ENCODE data around the gene SACM1L. TPM values are rescaled to one million over a fixed set of nuclear protein-coding genes. Genes with fewer than 3 reads are reported as not detected.
"Not testable (repeated sequence)": the region's sequence is repeated elsewhere in the genome, so short reads cannot be mapped to it uniquely, and the experiment has no call there.

Gene SACM1L
- total RNA-seq, 1 experiment from 2014 or later, result 61.8 TPM

- no peak overlapping the region for H2AFZ ChIP-seq (ENCODE audit: low read length)
- H3K79me2 ChIP-seq (ENCODE audit: low read length), result no peaks in the 10 kb centered on the region
- DNase-seq, result no peak
- no peaks in the 10 kb centered on the region for H3K9me2 ChIP-seq (replicated peaks; ENCODE audit: insufficient read depth, low read length)
- H3K27me3 ChIP-seq (ENCODE audit: low read length), result no peaks in the 10 kb centered on the region
- no peaks in the 10 kb centered on the region for H4K20me1 ChIP-seq (ENCODE audit: insufficient read depth, low read depth, low read length)
- H3K9ac ChIP-seq (ENCODE audit: low read length), result no peak overlapping the region
- H3K9me3 ChIP-seq (ENCODE audit: low read length), result no peaks in the 10 kb centered on the region
- no peak overlapping the region for H3K4me3 ChIP-seq (ENCODE audit: low read length)
- no peak overlapping the region for H3K27ac ChIP-seq (ENCODE audit: low read length)
- peaks cover 44% of the 10 kb centered on the region; the same call in 1 of the 2 replicates for H3K36me3 ChIP-seq (ENCODE audit: insufficient read depth, low read length)
- H3K4me2 ChIP-seq (ENCODE audit: low read depth, low read length, poor library complexity, severe bottlenecking), result no peak overlapping the region
- H3K4me1 ChIP-seq (ENCODE audit: low read length), result peaks cover 12% of the 10 kb centered on the region
These were observed 53.4 kb downstream of the SACM1L start for GRCh38 chr3:45742461-45743089.

DNA sequence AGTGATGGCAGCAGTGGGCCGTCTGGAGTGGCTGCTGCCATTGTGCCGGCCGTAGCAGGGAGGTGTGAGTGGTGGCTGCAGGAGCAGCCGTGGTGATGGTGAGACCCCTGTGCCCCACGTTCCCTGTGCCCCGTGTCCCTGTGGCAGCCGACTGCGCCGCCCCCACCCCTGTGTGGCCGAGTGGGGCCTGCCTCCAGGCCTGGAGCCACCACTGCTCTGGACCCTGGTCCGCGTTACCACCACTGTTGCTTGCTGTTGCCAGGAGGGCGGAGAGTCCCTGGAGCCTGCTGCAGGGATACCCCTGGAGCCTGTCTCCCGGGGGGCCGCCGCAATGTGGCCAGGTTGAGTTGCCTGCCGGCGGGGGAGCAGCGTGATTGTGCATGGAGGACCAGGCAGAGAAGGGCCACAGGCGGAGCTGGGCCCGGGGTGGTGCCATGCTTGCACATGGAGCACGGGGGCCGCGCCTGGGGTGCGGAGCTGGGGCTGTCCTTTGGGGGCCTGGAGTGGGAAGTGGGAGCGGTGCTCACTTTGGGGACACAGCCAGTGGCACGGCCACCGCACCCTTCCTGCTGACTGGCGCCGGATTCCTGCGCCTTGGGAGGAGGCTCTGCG is 57.1 kb downstream of the SACM1L start:
- peaks cover 30% of the 10 kb centered on the region; the same call in 1 of the 2 replicates for H3K36me3 ChIP-seq (ENCODE audit: insufficient read depth, low read length)
- H3K9ac ChIP-seq (ENCODE audit: low read length), result no peak overlapping the region
- no peaks in the 10 kb centered on the region for H3K9me3 ChIP-seq (ENCODE audit: low read length)
- H3K9me2 ChIP-seq (replicated peaks; ENCODE audit: insufficient read depth, low read length), result no peaks in the 10 kb centered on the region
- no peak overlapping the region for H2AFZ ChIP-seq (ENCODE audit: low read length)
- H3K4me2 ChIP-seq (ENCODE audit: low read depth, low read length, poor library complexity, severe bottlenecking), result no peak overlapping the region
- no peaks in the 10 kb centered on the region for H4K20me1 ChIP-seq (ENCODE audit: insufficient read depth, low read depth, low read length)
- no peak for DNase-seq
- H3K27ac ChIP-seq (ENCODE audit: low read length), result no peak overlapping the region
- H3K4me1 ChIP-seq (ENCODE audit: low read length), result peaks cover 8% of the 10 kb centered on the region
- H3K27me3 ChIP-seq (ENCODE audit: low read length), result no peaks in the 10 kb centered on the region
- H3K79me2 ChIP-seq (ENCODE audit: low read length), result no peaks in the 10 kb centered on the region
- H3K4me3 ChIP-seq (ENCODE audit: low read length), result no peak overlapping the region

DNA sequence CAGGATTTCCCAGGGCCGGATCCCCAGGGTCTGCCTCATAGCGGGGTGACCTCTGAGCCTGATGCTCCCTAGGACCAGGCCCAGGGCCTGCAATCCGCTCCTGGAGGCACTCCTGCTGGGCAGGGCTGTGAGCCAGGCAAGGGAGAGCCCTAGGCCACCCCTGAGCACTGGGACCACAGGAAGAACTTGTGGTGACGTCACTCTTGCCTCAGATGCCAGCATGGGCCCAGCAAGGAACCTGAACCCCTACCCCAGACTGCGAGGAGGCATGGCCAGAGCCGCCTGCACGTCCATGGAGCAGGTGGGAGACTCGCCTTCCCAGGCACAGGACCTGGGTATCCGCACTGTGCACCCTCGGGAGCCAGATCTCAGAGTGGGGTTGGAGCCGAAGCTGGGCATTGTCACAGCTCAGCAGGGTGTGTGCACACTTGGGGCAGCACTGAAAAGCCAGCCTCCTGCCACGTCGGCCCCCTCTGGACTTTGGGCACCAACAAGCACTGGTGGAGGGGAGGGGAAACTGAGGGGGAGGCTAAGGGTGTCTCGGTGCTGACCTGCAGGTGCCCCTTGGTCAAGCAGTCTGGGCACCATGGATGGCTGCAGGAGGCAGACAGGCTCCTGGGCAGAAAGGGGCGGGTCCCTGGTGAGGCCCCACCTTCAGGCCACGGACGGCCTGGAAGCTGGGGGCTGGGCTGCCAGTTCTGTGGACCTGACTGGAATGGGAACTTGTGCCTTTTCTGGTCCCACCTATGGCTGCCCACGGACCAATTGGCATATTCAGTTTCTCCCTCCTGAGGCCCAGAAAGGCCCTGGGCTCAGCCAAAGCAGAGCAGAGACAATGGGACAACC is 57.8 kb downstream of the SACM1L start:
- Histone ChIP-seq H3K4me2 (ENCODE audit: low read depth, low read length, poor library complexity, severe bottlenecking) (no peak overlapping the region), H3K36me3 (ENCODE audit: insufficient read depth, low read length) (peaks cover 22% of the 10 kb centered on the region; the same call in 1 of the 2 replicates)

GRCh38 chr3:45748068-45748467 is 58.9 kb downstream of the SACM1L start:
- Histone ChIP-seq H4K20me1 (ENCODE audit: insufficient read depth, low read depth, low read length) (no peaks in the 10 kb centered on the region), H3K9me3 (ENCODE audit: low read length) (no peaks in the 10 kb centered on the region), H3K27ac (ENCODE audit: low read length) (no peak overlapping the region), H3K79me2 (ENCODE audit: low read length) (no peaks in the 10 kb centered on the region), H3K4me2 (ENCODE audit: low read depth, low read length, poor library complexity, severe bottlenecking) (no peak overlapping the region), H3K4me1 (ENCODE audit: low read length) (no peaks in the 10 kb centered on the region), H2AFZ (ENCODE audit: low read length) (no peak overlapping the region), H3K36me3 (ENCODE audit: insufficient read depth, low read length) (peaks cover 14% of the 10 kb centered on the region; the same call in 1 of the 2 replicates), H3K4me3 (ENCODE audit: low read length) (no peak overlapping the region), H3K9me2 (replicated peaks; ENCODE audit: insufficient read depth, low read length) (no peaks in the 10 kb centered on the region), H3K9ac (ENCODE audit: low read length) (no peak overlapping the region), H3K27me3 (ENCODE audit: low read length) (no peaks in the 10 kb centered on the region)
- DNase-seq, result no peak

More for the DNA sequence above, 57.8 kb downstream of the SACM1L start:
- Histone ChIP-seq H3K27ac (ENCODE audit: low read length) (no peak overlapping the region), H3K9me2 (replicated peaks; ENCODE audit: insufficient read depth, low read length) (no peaks in the 10 kb centered on the region), H3K9me3 (ENCODE audit: low read length) (no peaks in the 10 kb centered on the region), H3K4me3 (ENCODE audit: low read length) (no peak overlapping the region), H3K27me3 (ENCODE audit: low read length) (no peaks in the 10 kb centered on the region), H3K79me2 (ENCODE audit: low read length) (no peaks in the 10 kb centered on the region), H2AFZ (ENCODE audit: low read length) (no peak overlapping the region), H4K20me1 (ENCODE audit: insufficient read depth, low read depth, low read length) (no peaks in the 10 kb centered on the region), H3K4me1 (ENCODE audit: low read length) (peaks cover under 1% of the 10 kb centered on the region; the same call in 1 of the 2 replicates), H3K9ac (ENCODE audit: low read length) (no peak overlapping the region)
- no peak for DNase-seq

DNA sequence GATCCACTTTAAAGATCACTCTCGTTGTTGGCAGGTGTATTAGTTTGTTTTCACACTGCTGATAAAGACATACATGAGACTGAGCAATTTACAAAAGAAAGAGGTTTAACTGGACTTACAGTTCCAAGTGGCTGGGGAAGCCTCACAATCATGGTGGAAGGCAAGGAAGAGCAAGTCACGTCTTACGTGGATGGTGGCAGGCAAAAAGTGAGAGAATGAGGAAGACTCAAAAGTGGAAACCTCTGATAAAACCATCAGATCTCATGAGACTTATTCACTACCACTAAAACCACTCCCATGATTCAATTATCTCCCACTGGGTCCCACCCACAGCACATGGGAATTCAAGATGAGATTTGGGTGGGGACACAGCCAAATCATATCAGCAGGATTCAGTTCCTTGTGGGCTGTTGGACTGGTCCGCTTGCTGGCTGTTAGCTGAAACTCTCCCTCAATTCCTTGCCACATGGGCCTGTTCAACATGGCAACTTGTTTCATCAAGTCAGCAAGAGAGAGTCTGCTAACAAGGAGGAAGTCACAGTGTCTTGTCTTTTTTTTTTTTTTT is 59.9 kb downstream of the SACM1L start:
- not testable (repeated sequence) for H2AFZ ChIP-seq (ENCODE audit: low read length); H3K4me1 ChIP-seq (ENCODE audit: low read length); H3K27ac ChIP-seq (ENCODE audit: low read length); H3K4me2 ChIP-seq (ENCODE audit: low read depth, low read length, poor library complexity, severe bottlenecking); H3K79me2 ChIP-seq (ENCODE audit: low read length); H3K9ac ChIP-seq (ENCODE audit: low read length); H4K20me1 ChIP-seq (ENCODE audit: insufficient read depth, low read depth, low read length); H3K9me2 ChIP-seq (replicated peaks; ENCODE audit: insufficient read depth, low read length); DNase-seq; H3K27me3 ChIP-seq (ENCODE audit: low read length); H3K4me3 ChIP-seq (ENCODE audit: low read length); H3K9me3 ChIP-seq (ENCODE audit: low read length)
- H3K36me3 ChIP-seq (ENCODE audit: insufficient read depth, low read length), result peaks cover 10% of the 10 kb centered on the region; the same call in 1 of the 2 replicates

- H3K36me3 ChIP-seq (ENCODE audit: insufficient read depth, low read length), result peaks cover 8% of the 10 kb centered on the region; the same call in 1 of the 2 replicates
- no peak overlapping the region for H3K9ac ChIP-seq (ENCODE audit: low read length)
- no peaks in the 10 kb centered on the region for H3K9me3 ChIP-seq (ENCODE audit: low read length)
- no peaks in the 10 kb centered on the region for H3K9me2 ChIP-seq (replicated peaks; ENCODE audit: insufficient read depth, low read length)
- no peaks in the 10 kb centered on the region for H4K20me1 ChIP-seq (ENCODE audit: insufficient read depth, low read depth, low read length)
- no peak overlapping the region for H3K27ac ChIP-seq (ENCODE audit: low read length)
- no peak overlapping the region for H3K4me3 ChIP-seq (ENCODE audit: low read length)
- H3K27me3 ChIP-seq (ENCODE audit: low read length), result no peaks in the 10 kb centered on the region
- H3K79me2 ChIP-seq (ENCODE audit: low read length), result no peaks in the 10 kb centered on the region
- no peak overlapping the region for H2AFZ ChIP-seq (ENCODE audit: low read length)
- H3K4me1 ChIP-seq (ENCODE audit: low read length), result no peaks in the 10 kb centered on the region
- no peak for DNase-seq
- H3K4me2 ChIP-seq (ENCODE audit: low read depth, low read length, poor library complexity, severe bottlenecking), result no peak overlapping the region
These were observed 60.7 kb downstream of the SACM1L start for GRCh38 chr3:45749880-45750279.

DNA sequence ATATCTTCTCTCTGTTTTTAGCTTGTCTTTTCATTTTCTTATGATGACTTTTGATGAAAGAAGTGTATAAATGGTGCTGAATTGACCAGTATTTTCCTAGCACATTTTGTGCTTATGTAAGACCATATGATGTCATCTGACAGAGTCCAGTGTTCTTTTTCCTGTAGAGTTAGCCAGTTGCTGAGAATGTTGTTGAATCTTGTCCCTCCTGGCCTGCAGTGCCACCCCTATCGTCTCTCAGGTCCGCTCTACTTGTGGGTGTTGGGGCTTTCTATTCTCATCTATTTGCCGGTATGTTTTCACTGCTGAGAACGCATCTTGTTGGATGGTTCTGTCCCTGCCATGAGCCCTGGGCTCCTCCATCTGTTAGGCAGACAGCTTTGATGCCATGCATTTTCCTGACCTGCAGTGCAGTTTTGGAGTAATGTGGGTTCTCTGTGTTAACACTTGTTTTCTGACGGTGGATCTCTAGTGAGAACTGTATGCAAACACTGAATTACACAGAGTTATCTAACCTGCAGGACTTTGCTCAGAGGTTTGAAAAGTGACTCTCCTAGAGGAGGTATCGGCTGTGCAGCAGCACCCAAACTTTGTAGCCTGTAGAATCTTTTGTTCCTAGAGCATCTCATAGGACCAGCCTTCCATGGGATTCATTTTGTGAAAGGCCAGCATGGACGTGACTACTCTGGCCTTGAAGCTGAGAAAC is 62.5 kb downstream of the SACM1L start:
- H3K36me3 ChIP-seq (ENCODE audit: insufficient read depth, low read length), result no peaks in the 10 kb centered on the region; the same call in 1 of the 2 replicates
- H3K9me3 ChIP-seq (ENCODE audit: low read length), result no peaks in the 10 kb centered on the region
- H3K27me3 ChIP-seq (ENCODE audit: low read length), result no peaks in the 10 kb centered on the region
- no peak for DNase-seq
- no peak overlapping the region for H2AFZ ChIP-seq (ENCODE audit: low read length)
- no peak overlapping the region for H3K27ac ChIP-seq (ENCODE audit: low read length)
- no peaks in the 10 kb centered on the region for H3K9me2 ChIP-seq (replicated peaks; ENCODE audit: insufficient read depth, low read length)
- H3K4me2 ChIP-seq (ENCODE audit: low read depth, low read length, poor library complexity, severe bottlenecking), result no peak overlapping the region
- no peaks in the 10 kb centered on the region for H4K20me1 ChIP-seq (ENCODE audit: insufficient read depth, low read depth, low read length)
- no peaks in the 10 kb centered on the region for H3K79me2 ChIP-seq (ENCODE audit: low read length)
- no peak overlapping the region for H3K4me3 ChIP-seq (ENCODE audit: low read length)
- H3K4me1 ChIP-seq (ENCODE audit: low read length), result no peaks in the 10 kb centered on the region
- no peak overlapping the region for H3K9ac ChIP-seq (ENCODE audit: low read length)
